ENCODE data around the gene CALML4.

GRCh38 chr15:68188647-68189046, 16.5 kb downstream of the CALML4 start:
- TF ChIP-seq CTCF (IDR thresholded peaks at IDR 0.05; ENCODE audit: insufficient read depth, low read length): no peak
- no peak for TF ChIP-seq REST (IDR thresholded peaks at IDR 0.05; ENCODE audit: insufficient replicate concordance, low read depth)
- no peak for TF ChIP-seq GABPA (IDR thresholded peaks at IDR 0.05; ENCODE audit: low read depth)
- TF ChIP-seq POLR2AphosphoS5 (IDR thresholded peaks at IDR 0.05; ENCODE audit: low read depth): no peak
- no peak for TF ChIP-seq SPI1 (IDR thresholded peaks at IDR 0.05; ENCODE audit: borderline replicate concordance, low read depth)

Measured in HL-60 (cell line).